GM23248 (cell line): Measurements from ENCODE around the gene SMC6. TPM values are rescaled to one million over a fixed set of nuclear protein-coding genes. Genes with fewer than 3 reads are reported as not detected.

ENCODE experiments used
- DNase-seq: peaks from one replicate; pipeline ENCODE4 v3.0.0-alpha.2; 2015
- H2AFZ ChIP-seq: fragments of 200-600 bp; sonication (generic); 2 replicates; pipeline ENCODE4 v1.6.1; 2016; ENCODE audit warnings: antibody characterized with exemption
- H3F3A ChIP-seq: fragments of 200-600 bp; sonication (generic); 2 replicates; pipeline ENCODE4 v1.6.1; 2016; ENCODE audit warnings: mild to moderate bottlenecking, antibody characterized with exemption, mixed run types; ENCODE audit not compliant: insufficient read depth
- H3K27ac ChIP-seq: fragments of 200-600 bp; sonication (generic); 2 replicates; pipeline ENCODE4 v1.5.1; 2016; ENCODE audit warnings: mild to moderate bottlenecking
- H3K27me3 ChIP-seq: fragments of 200-600 bp; sonication (generic); replicated peaks from 2 replicates; pipeline ENCODE4 v1.6.1; 2016; ENCODE audit warnings: mild to moderate bottlenecking; ENCODE audit not compliant: insufficient read depth
- H3K36me3 ChIP-seq: fragments of 200-600 bp; sonication (generic); 2 replicates; pipeline ENCODE4 v1.6.1; 2016; ENCODE audit warnings: low read depth, mild to moderate bottlenecking
- H3K4me1 ChIP-seq: fragments of 200-600 bp; sonication (generic); 2 replicates; pipeline ENCODE4 v1.6.1; 2016; ENCODE audit warnings: mild to moderate bottlenecking; ENCODE audit not compliant: insufficient read depth
- H3K4me2 ChIP-seq: fragments of 200-600 bp; sonication (generic); one replicate; pipeline ENCODE4 v1.6.1; 2016; ENCODE audit warnings: mild to moderate bottlenecking; ENCODE audit not compliant: unreplicated experiment
- H3K4me3 ChIP-seq: fragments of 200-600 bp; sonication (generic); 2 replicates; pipeline ENCODE4 v1.5.1; 2016; ENCODE audit warnings: mild to moderate bottlenecking
- H3K79me2 ChIP-seq: fragments of 200-600 bp; sonication (generic); 2 replicates; pipeline ENCODE4 v1.6.1; 2016; ENCODE audit warnings: mild to moderate bottlenecking; ENCODE audit not compliant: insufficient read depth
- H3K9ac ChIP-seq: fragments of 200-600 bp; sonication (generic); 2 replicates; pipeline ENCODE4 v1.6.1; 2016; ENCODE audit warnings: mild to moderate bottlenecking
- H3K9me2 ChIP-seq: fragments of 200-600 bp; sonication (generic); 2 replicates; pipeline ENCODE4 v1.6.1; 2016; ENCODE audit warnings: mixed run types, mild to moderate bottlenecking, moderate library complexity; ENCODE audit not compliant: insufficient read depth
- H3K9me3 ChIP-seq: fragments of 200-600 bp; sonication (generic); one replicate; pipeline ENCODE4 v1.6.1; 2017; ENCODE audit warnings: low read depth
- H4K20me1 ChIP-seq: fragments of 200-600 bp; sonication (generic); 2 replicates; pipeline ENCODE4 v1.6.0; 2016; ENCODE audit not compliant: insufficient read depth
- EZH2 ChIP-seq: fragments of 200-600 bp; sonication (generic); IDR thresholded peaks from 2 replicates; pipeline ENCODE4 v1.6.1; 2018; ENCODE audit warnings: antibody characterized with exemption, mild to moderate bottlenecking; ENCODE audit not compliant: insufficient read depth, poor library complexity, severe bottlenecking
- EZH2phosphoT487 ChIP-seq: fragments of 200-600 bp; sonication (generic); IDR thresholded peaks from 2 replicates; pipeline ENCODE4 v1.6.1; 2018; ENCODE audit warnings: antibody characterized with exemption, moderate library complexity, mild to moderate bottlenecking, low read depth; ENCODE audit not compliant: insufficient read depth
- WGBS, 2 experiments: methylation state at CpG; one replicate each; pipeline ENCODE4 v1.1.6; 2015 to 2017; ENCODE audit warnings: low lambda C conversion rate in 2 of 2, low coverage in 1 of 2; ENCODE audit errors: missing lambda C conversion rate in 2 of 2; 5-methylcytosine and 5-hydroxymethylcytosine counted together
- in situ Hi-C: fragments of 300-500 bp; cut with MboI; formaldehyde crosslinking; loops from 2 replicates; pipeline ENCODE4 v1.15.0; 2020
- polyA plus RNA-seq: library from polyadenylated mRNA; unstranded; fragments of >200 nt; fragmentation: Nextera tagmentation; extraction: Ambion mirVana; gene quantifications from 2 replicates; pipeline ENCODE4 v1.2.1, GENCODE V29; 2016
- total RNA-seq: library from RNA; depleted of rRNA; stranded (reverse); fragments of >200 nt; shearing (Covaris generic); gene quantifications from 2 replicates; pipeline ENCODE4 v1.2.3, GENCODE V29; 2014

Gene SMC6
- total and polyA plus RNA-seq, 2 experiments from 2014 or later, result 20.9 to 22.0 TPM

GRCh38 chr2:17771956-17772355, 18.3 kb upstream of the SMC6 start:
- Histone ChIP-seq H3K79me2 (no peaks in the 10 kb centered on the region), H3K4me1 (no peaks in the 10 kb centered on the region), H2AFZ (no peak overlapping the region), H3K9me2 (no peaks in the 10 kb centered on the region), H3K27ac (no peak overlapping the region), H3K9me3 (no peaks in the 10 kb centered on the region), H3F3A (no peaks in the 10 kb centered on the region), H3K4me2 (no peak overlapping the region), H3K27me3 (no peaks in the 10 kb centered on the region), H4K20me1 (no peaks in the 10 kb centered on the region), H3K36me3 (peaks cover 1% of the 10 kb centered on the region; the same call in 1 of the 2 replicates), H3K4me3 (no peak overlapping the region), H3K9ac (no peak overlapping the region)
- in situ Hi-C loops, result no loop called here
- DNase-seq, result no peak
- WGBS, 2 experiments, result 71 to 78% methylated on average over 2 of the region's 2 CpGs
- no peak for TF ChIP-seq EZH2phosphoT487
- no peak for TF ChIP-seq EZH2

- Histone ChIP-seq H3K4me1 (no peaks in the 10 kb centered on the region), H3F3A (no peaks in the 10 kb centered on the region), H3K4me2 (no peak overlapping the region), H3K9me2 (no peaks in the 10 kb centered on the region), H3K9me3 (no peaks in the 10 kb centered on the region), H3K36me3 (peaks cover 8% of the 10 kb centered on the region; the same call in 1 of the 2 replicates), H3K79me2 (no peaks in the 10 kb centered on the region), H3K4me3 (no peak overlapping the region), H3K27ac (no peak overlapping the region), H3K27me3 (no peaks in the 10 kb centered on the region), H4K20me1 (no peaks in the 10 kb centered on the region), H3K9ac (no peak overlapping the region), H2AFZ (no peak overlapping the region)
- TF ChIP-seq EZH2phosphoT487 (no peak), EZH2 (no peak)
- 89 to 94% methylated on average over 4 of the region's 4 CpGs for WGBS, 2 experiments
- in situ Hi-C loops, result no loop called here
- no peak for DNase-seq
Observed at GRCh38 chr2:17768894-17769293, 15.3 kb upstream of the SMC6 start.

- no peak overlapping the region for H3K4me3 ChIP-seq
- H3K9me3 ChIP-seq, result no peaks in the 10 kb centered on the region
- no peaks in the 10 kb centered on the region for H3K9me2 ChIP-seq
- H3K9ac ChIP-seq, result no peak overlapping the region
- no peak overlapping the region for H3K4me2 ChIP-seq
- in situ Hi-C loops, result no loop called here
- peaks cover under 1% of the 10 kb centered on the region; the same call in 1 of the 2 replicates for H3K79me2 ChIP-seq
- no peaks in the 10 kb centered on the region for H4K20me1 ChIP-seq
- H3F3A ChIP-seq, result no peaks in the 10 kb centered on the region
- H3K36me3 ChIP-seq, result peaks cover 8% of the 10 kb centered on the region; the same call in 1 of the 2 replicates
- H3K27me3 ChIP-seq, result no peaks in the 10 kb centered on the region
- WGBS, 2 experiments, result 97 to 100% methylated on average over 2 of the region's 2 CpGs
- TF ChIP-seq EZH2, result no peak
- TF ChIP-seq EZH2phosphoT487, result no peak
- no peaks in the 10 kb centered on the region for H3K4me1 ChIP-seq
- no peak overlapping the region for H2AFZ ChIP-seq
- no peak overlapping the region for H3K27ac ChIP-seq
- DNase-seq, result no peak
Observed at GRCh38 chr2:17765398-17765797, 11.8 kb upstream of the SMC6 start.

GRCh38 chr2:17763641-17764333, 10.2 kb upstream of the SMC6 start:
- H3K27me3 ChIP-seq, result no peaks in the 10 kb centered on the region
- in situ Hi-C loops, result no loop called here
- H3K9me2 ChIP-seq, result no peaks in the 10 kb centered on the region
- TF ChIP-seq EZH2, result no peak
- no peak for TF ChIP-seq EZH2phosphoT487
- no peaks in the 10 kb centered on the region for H3K9me3 ChIP-seq
- no peaks in the 10 kb centered on the region for H4K20me1 ChIP-seq
- no peak overlapping the region for H2AFZ ChIP-seq
- H3K4me1 ChIP-seq, result no peaks in the 10 kb centered on the region
- no peak overlapping the region for H3K4me3 ChIP-seq
- 98% methylated on average over 10 of the region's 10 CpGs for WGBS, 2 experiments
- peaks cover 17% of the 10 kb centered on the region for H3K79me2 ChIP-seq
- peaks cover 8% of the 10 kb centered on the region; the same call in 1 of the 2 replicates for H3K36me3 ChIP-seq
- no peak for DNase-seq
- no peak overlapping the region for H3K9ac ChIP-seq
- H3K27ac ChIP-seq, result no peak overlapping the region
- H3F3A ChIP-seq, result no peaks in the 10 kb centered on the region
- no peak overlapping the region for H3K4me2 ChIP-seq

DNA sequence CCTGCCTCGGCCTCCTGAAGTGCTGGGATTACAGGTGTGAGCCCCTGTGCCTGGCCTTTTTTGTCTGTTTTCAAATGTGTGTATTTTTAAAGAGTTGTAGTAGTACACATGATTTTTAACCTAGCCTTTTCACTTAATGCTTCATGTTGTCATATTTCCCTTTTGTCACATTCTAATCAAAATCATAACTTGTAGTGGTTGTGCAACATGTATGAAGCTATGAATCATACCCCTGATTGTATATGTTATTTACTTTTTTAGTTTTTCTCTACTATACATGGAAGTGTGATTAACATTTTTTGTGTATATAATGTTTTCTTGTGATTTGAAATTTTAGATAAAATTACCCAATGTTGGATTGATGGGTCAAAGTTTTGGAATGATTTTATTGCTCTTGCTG, 8.8 kb upstream of the SMC6 start:
- no peaks in the 10 kb centered on the region for H3K9me2 ChIP-seq
- no peaks in the 10 kb centered on the region for H3K9me3 ChIP-seq
- no peaks in the 10 kb centered on the region for H3F3A ChIP-seq
- H3K27ac ChIP-seq, result no peak overlapping the region
- WGBS, 2 experiments, result 100% methylated on average over 1 of the region's 1 CpG
- no peak overlapping the region for H3K4me3 ChIP-seq
- no peak overlapping the region for H3K9ac ChIP-seq
- H3K36me3 ChIP-seq, result peaks cover 8% of the 10 kb centered on the region; the same call in 1 of the 2 replicates
- no peak for DNase-seq
- H3K4me2 ChIP-seq, result no peak overlapping the region
- in situ Hi-C loops, result no loop called here
- H4K20me1 ChIP-seq, result no peaks in the 10 kb centered on the region
- no peaks in the 10 kb centered on the region for H3K27me3 ChIP-seq
- no peak overlapping the region for H2AFZ ChIP-seq
- peaks cover 30% of the 10 kb centered on the region for H3K79me2 ChIP-seq
- H3K4me1 ChIP-seq, result no peaks in the 10 kb centered on the region
- TF ChIP-seq EZH2phosphoT487 (no peak), EZH2 (no peak)
